Measurements from ENCODE around the gene PSMD2. TPM values are rescaled to one million over a fixed set of nuclear protein-coding genes. Genes with fewer than 3 reads are reported as not detected.

Gene PSMD2
- total and polyA plus RNA-seq, 8 donors, result 182 to 263 (median 213) TPM

GRCh38 chr3:184277366-184277765 is 21.7 kb upstream of the PSMD2 start:
- no peak overlapping the region for H3K4me3 ChIP-seq
- ATAC-seq (no peak), DNase-seq (no peak)
- H3K27me3 ChIP-seq, result peaks cover 24 to 54% of the 10 kb centered on the region in 2 donors
- H3K27ac ChIP-seq, result no peak overlapping the region
- H3K4me1 ChIP-seq, result no peaks in the 10 kb centered on the region
- no peaks in the 10 kb centered on the region for H3K9me3 ChIP-seq
- TF ChIP-seq CTCF (IDR thresholded peaks at IDR 0.05), result no peak
- H3K36me3 ChIP-seq, result no peaks in the 10 kb centered on the region
- intact Hi-C loops (cut with DNase I), result no loop called here

- TF ChIP-seq CTCF (IDR thresholded peaks at IDR 0.05), result no peak
- Histone ChIP-seq H3K27ac (no peak overlapping the region), H3K9me3 (no peaks in the 10 kb centered on the region), H3K27me3 (peaks cover 0 to 16% of the 10 kb centered on the region in 2 donors), H3K36me3 (no peaks in the 10 kb centered on the region), H3K4me1 (no peaks in the 10 kb centered on the region), H3K4me3 (no peak overlapping the region)
- intact Hi-C loops (cut with DNase I), result no loop called here
- DNase-seq, result no peak
- ATAC-seq, result no peak
These were observed 16.1 kb upstream of the PSMD2 start for GRCh38 chr3:184282941-184283340.

- H3K4me1 ChIP-seq, result no peaks in the 10 kb centered on the region
- no peak for ATAC-seq
- H3K27me3 ChIP-seq, result peaks cover 5 to 18% of the 10 kb centered on the region in 2 donors
- TF ChIP-seq CTCF (IDR thresholded peaks at IDR 0.05), result no peak
- H3K36me3 ChIP-seq, result no peaks in the 10 kb centered on the region
- H3K4me3 ChIP-seq, result no peak overlapping the region
- intact Hi-C loops (cut with DNase I), result no loop called here
- no peak for DNase-seq
- no peak overlapping the region for H3K27ac ChIP-seq
- no peaks in the 10 kb centered on the region for H3K9me3 ChIP-seq
These were observed 15.4 kb upstream of the PSMD2 start for GRCh38 chr3:184283681-184284080.

DNA sequence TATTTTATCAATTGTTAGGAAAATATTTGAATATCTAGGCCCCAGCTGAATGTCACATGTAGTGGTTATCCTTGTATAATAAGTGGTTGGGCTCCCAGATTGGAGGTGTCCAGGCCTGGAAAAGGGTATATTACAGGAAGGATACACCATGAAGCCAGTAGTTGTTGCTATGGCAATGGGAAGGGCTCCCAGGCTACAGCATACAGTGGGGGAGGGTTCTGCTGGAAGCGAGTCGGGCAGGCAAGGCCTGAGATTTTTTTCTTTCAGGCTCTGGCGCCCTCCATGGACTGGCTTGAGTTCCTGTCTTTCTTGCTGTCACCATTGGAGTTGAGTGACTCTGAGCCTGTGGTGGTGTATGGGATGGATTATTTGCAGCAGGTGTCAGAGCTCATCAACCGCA is 14.3 kb upstream of the PSMD2 start:
- H3K4me3 ChIP-seq, result no peak overlapping the region
- no peaks in the 10 kb centered on the region for H3K36me3 ChIP-seq
- H3K4me1 ChIP-seq, result no peaks in the 10 kb centered on the region
- DNase-seq (peak in 2 of 4 donors; percentile 54 to 75), ATAC-seq (peak; percentile 84)
- intact Hi-C loops (cut with DNase I), result no loop called here
- H3K27me3 ChIP-seq, result peaks cover 6 to 28% of the 10 kb centered on the region in 2 donors
- H3K27ac ChIP-seq, result no peak overlapping the region
- no peaks in the 10 kb centered on the region for H3K9me3 ChIP-seq
- peak in 1 of 2 donors; percentile 14 for TF ChIP-seq CTCF (IDR thresholded peaks at IDR 0.05)

- intact Hi-C loops (cut with DNase I), result no loop called here
- DNase-seq, result peak in 2 of 4 donors; percentile 19 to 82
- peak; percentile 52 to 53 for TF ChIP-seq CTCF (IDR thresholded peaks at IDR 0.05)
These were observed 9.6 kb upstream of the PSMD2 start for GRCh38 chr3:184289426-184289938.

More at GRCh38 chr3:184289426-184289938, 9.6 kb upstream of the PSMD2 start:
- no peaks in the 10 kb centered on the region for H3K9me3 ChIP-seq
- no peaks in the 10 kb centered on the region for H3K4me1 ChIP-seq
- no peaks in the 10 kb centered on the region for H3K36me3 ChIP-seq
- H3K27me3 ChIP-seq, result peaks cover 6 to 28% of the 10 kb centered on the region in 2 donors
- no peak overlapping the region for H3K27ac ChIP-seq
- peak; percentile 80 for ATAC-seq
- no peak overlapping the region for H3K4me3 ChIP-seq
